K562 (cell line): ENCODE data around the gene C11orf98. TPM values are rescaled to one million over a fixed set of nuclear protein-coding genes. Genes with fewer than 3 reads are reported as not detected.

Experiments used
- ARID1B ChIP-seq: fragments of 450-650 bp; IDR thresholded peaks from 2 replicates; pipeline ENCODE4 v1.6.1; 2016; ENCODE audit warnings: antibody characterized with exemption, mild to moderate bottlenecking, inconsistent platforms
- BACH1 ChIP-seq: fragments of 200-800 bp; sonication (Bioruptor generic); IDR thresholded peaks from 2 replicates; pipeline ENCODE4 v1.6.1; 2016; ENCODE audit warnings: missing genetic modification characterization, missing compliant biosample characterization
- CAMTA2 ChIP-seq: fragments of 250-450 bp; sonication (Bioruptor Pico); conservative IDR thresholded peaks from 2 replicates; pipeline ENCODE4 v1.5.1; 2022
- CCAR2 ChIP-seq: fragments of 200-400 bp; formaldehyde crosslinking; IDR thresholded peaks from 2 replicates; pipeline ENCODE4 v1.6.1; 2017; ENCODE audit warnings: mild to moderate bottlenecking, low read depth, low read length
- CHCHD3 ChIP-seq: fragments of 250-450 bp; sonication (Bioruptor Pico); IDR thresholded peaks from 2 replicates; pipeline ENCODE4 v2.1.2; 2022; ENCODE audit warnings: mild to moderate bottlenecking
- CHD2 ChIP-seq: IDR thresholded peaks from 2 replicates; pipeline ENCODE4 v1.6.1; 2011; ENCODE audit warnings: low read depth, low read length
- COPS2 ChIP-seq: fragments of 450-650 bp; conservative IDR thresholded peaks from 2 replicates; pipeline ENCODE4 v1.6.1; 2016; ENCODE audit warnings: mild to moderate bottlenecking, moderate library complexity
- CREBBP ChIP-seq: IDR thresholded peaks from one replicate; pipeline ENCODE4 v1.6.1; 2012; ENCODE audit warnings: low read depth, mild to moderate bottlenecking, control low read depth, inconsistent platforms, low read length
- CUX1 ChIP-seq: fragments of 200-800 bp; sonication (Bioruptor generic); IDR thresholded peaks from 2 replicates; pipeline ENCODE4 v1.6.1; 2016; ENCODE audit warnings: missing genetic modification characterization, missing compliant biosample characterization
- ETV5 ChIP-seq: sonication (generic); formaldehyde crosslinking; IDR thresholded peaks from 2 replicates; pipeline ENCODE4 v1.4.0; 2020; ENCODE audit warnings: low read depth, mild to moderate bottlenecking, missing genetic modification reagents
- FOSL1 ChIP-seq: fragments of 200-800 bp; sonication (Bioruptor generic); conservative IDR thresholded peaks from 2 replicates; pipeline ENCODE4 v1.6.1; 2016; ENCODE audit warnings: missing genetic modification characterization, missing compliant biosample characterization
- FOXP1 ChIP-seq: sonication (generic); formaldehyde crosslinking; IDR thresholded peaks from 2 replicates; pipeline ENCODE4 v1.8.0; 2022; ENCODE audit warnings: mild to moderate bottlenecking, missing genetic modification reagents
- HOMEZ ChIP-seq: fragments of 250-450 bp; sonication (Bioruptor Pico); IDR thresholded peaks from 2 replicates; pipeline ENCODE4 v1.4.0; 2020; ENCODE audit warnings: mild to moderate bottlenecking, moderate library complexity
- JUND ChIP-seq, 2 experiments: IDR thresholded peaks; 2 replicates in 1 of 2; 3 replicates in 1 of 2; pipeline ENCODE4 v1.6.1; 2011; ENCODE audit warnings: borderline replicate concordance in 2 of 2, low read depth in 2 of 2, low read length in 2 of 2, improper control_type of control experiment in 1 of 2, missing biosample characterization in 1 of 2, missing genetic modification characterization in 1 of 2, missing genetic modification reagents in 1 of 2
- NKRF ChIP-seq: fragments of 450-650 bp; IDR thresholded peaks from 2 replicates; pipeline ENCODE4 v1.6.1; 2016; ENCODE audit warnings: borderline replicate concordance
- OTX1 ChIP-seq: fragments of 450-650 bp; formaldehyde crosslinking; IDR thresholded peaks from 2 replicates; pipeline ENCODE4 v1.4.0; 2022; ENCODE audit warnings: mild to moderate bottlenecking
- RBBP5 ChIP-seq: fragments of 200-600 bp; sonication (generic); IDR thresholded peaks from 2 replicates; pipeline ENCODE4 v1.6.1; 2012; ENCODE audit warnings: borderline replicate concordance, mild to moderate bottlenecking, low read length, control low read depth, inconsistent platforms; ENCODE audit not compliant: insufficient read depth, poor library complexity, severe bottlenecking
- RFX7 ChIP-seq: fragments of 250-450 bp; sonication (Bioruptor Pico); IDR thresholded peaks from 2 replicates; pipeline ENCODE4 v1.5.1; 2021; ENCODE audit warnings: mild to moderate bottlenecking
- ZKSCAN1 ChIP-seq: fragments of 150-350 bp; IDR thresholded peaks from 2 replicates; pipeline ENCODE4 v1.6.1; 2016; ENCODE audit warnings: low read depth, low read length
- ZNF121 ChIP-seq: sonication (generic); formaldehyde crosslinking; conservative IDR thresholded peaks from 2 replicates; pipeline ENCODE4 v1.8.0; 2022; ENCODE audit warnings: missing genetic modification reagents
- ZNF134 ChIP-seq: fragments of 250-450 bp; sonication (Bioruptor Pico); conservative IDR thresholded peaks from 2 replicates; pipeline ENCODE4 v1.4.0; 2020
- ZNF23 ChIP-seq: fragments of 250-450 bp; sonication (Bioruptor Pico); IDR thresholded peaks from 2 replicates; pipeline ENCODE4 v1.4.0; 2020; ENCODE audit warnings: mild to moderate bottlenecking
- polyA plus RNA-seq, 8 experiments: library from polyadenylated mRNA; depleted of rRNA in 4 of 8; stranded (reverse) in 5 of 8; unstranded in 3 of 8; fragments of >200 nt; fragmentation: Nextera tagmentation in 2 of 8; fragmentation: Illumina TruSeq in 1 of 8; extraction: Ambion mirVana in 2 of 8; extraction: Trizol in 1 of 8; gene quantifications; 2 replicates each; pipeline versions ENCODE4 v1.2.1 to v1.2.3, GENCODE V29; 2011 to 2014; ENCODE audit warnings: inconsistent platforms in 1 of 8, missing spikeins in 1 of 8
- total RNA-seq, 7 experiments: library from RNA; depleted of rRNA in 6 of 7; stranded (reverse); fragments of >200 nt in 6 of 7; fragmentation: Illumina TruSeq in 2 of 7; extraction: Trizol in 2 of 7; gene quantifications; 2 replicates each; pipeline versions ENCODE4 v1.2.1 to v1.2.3, GENCODE V29; 2011 to 2021; ENCODE audit warnings: low replicate concordance in 1 of 7

Gene C11orf98
- total and polyA plus RNA-seq, 9 of the 15 experiments (the other 6 are each of a cell fraction or from before 2014, with no cell fraction given): 103 to 352 (median 218) TPM

GRCh38 chr11:62614275-62614674 is 50.7 kb downstream of the C11orf98 start (continued):
- TF ChIP-seq CUX1 (CRISPR knock-in tag) (no peak), ZKSCAN1 (no peak), CHCHD3 (CRISPR knock-in tag) (no peak), ARID1B (0 out of 2 replicates have a peak, but pooled peaks have one; percentile 15), NKRF (no peak), OTX1 (CRISPR knock-in tag) (no peak), CCAR2 (no peak), FOXP1 (CRISPR knock-in tag) (no peak), COPS2 (no peak), ETV5 (CRISPR knock-in tag) (no peak), BACH1 (tag) (no peak), CREBBP (no peak), CHD2 (no peak), ZNF23 (CRISPR knock-in tag) (no peak), HOMEZ (no peak), ZNF121 (CRISPR knock-in tag) (no peak), ZNF134 (no peak), RBBP5 (no peak), CAMTA2 (CRISPR knock-in tag) (no peak), JUND (IDR thresholded peaks at IDR 0.05; ENCODE audit: borderline replicate concordance, low read depth, low read length) (peak; percentile 40; the same call in 1 of the 2 replicates), JUND (tag; IDR thresholded peaks at IDR 0.05; ENCODE audit: borderline replicate concordance, low read depth, low read length) (peak; percentile 43; the same call in 1 of the 3 replicates), RFX7 (CRISPR knock-in tag) (no peak), FOSL1 (tag) (peak; percentile 36)
